RPMI7951 (cell line): ENCODE results near the gene AJAP1. TPM values are rescaled to one million over a fixed set of nuclear protein-coding genes. Genes with fewer than 3 reads are reported as not detected.

Experiments
- DNase-seq: peaks from one replicate; pipeline ENCODE4 v3.0.0-alpha.2; 2012; ENCODE audit warnings: low read depth
- total RNA-seq: library from RNA; depleted of rRNA; stranded (reverse); fragments of >200 nt; shearing (Covaris generic); gene quantifications from 2 replicates; pipeline ENCODE4 v1.2.3, GENCODE V29; 2014

The AJAP1 gene
- total RNA-seq, 1 experiment from 2014 or later = 2.2 TPM

GRCh38 chr1:4657244-4657789 lies 2.9 kb downstream of the AJAP1 start:
- DNase-seq = no peak

- no peak for DNase-seq
Measured at GRCh38 chr1:4657960-4658541, 3.6 kb downstream of the AJAP1 start.

GRCh38 chr1:4658643-4659628 lies 4.5 kb downstream of the AJAP1 start:
- peak; percentile 47 for DNase-seq

GRCh38 chr1:4660917-4661594 lies 6.6 kb downstream of the AJAP1 start:
- no peak for DNase-seq

GRCh38 chr1:4661595-4661917 lies 7.1 kb downstream of the AJAP1 start:
- DNase-seq = no peak

GRCh38 chr1:4662168-4662567 lies 7.8 kb downstream of the AJAP1 start:
- no peak for DNase-seq

GRCh38 chr1:4662723-4663122 lies 8.3 kb downstream of the AJAP1 start:
- DNase-seq = no peak

GRCh38 chr1:4664095-4664494 lies 9.7 kb downstream of the AJAP1 start:
- no peak for DNase-seq

GRCh38 chr1:4664606-4665005 lies 10.2 kb downstream of the AJAP1 start:
- peak; percentile 63 for DNase-seq

- no peak for DNase-seq
Measured at GRCh38 chr1:4665456-4665855, 11.0 kb downstream of the AJAP1 start.

GRCh38 chr1:4666683-4667082 lies 12.3 kb downstream of the AJAP1 start:
- DNase-seq = peak; percentile 94

- peak; percentile 89 for DNase-seq
Measured at GRCh38 chr1:4668743-4669700, 14.6 kb downstream of the AJAP1 start.

GRCh38 chr1:4670265-4670664 lies 15.9 kb downstream of the AJAP1 start:
- DNase-seq = no peak

GRCh38 chr1:4671828-4672227 lies 17.4 kb downstream of the AJAP1 start:
- DNase-seq = no peak

GRCh38 chr1:4673494-4673893 lies 19.1 kb downstream of the AJAP1 start:
- DNase-seq = peak; percentile 35

GRCh38 chr1:4674117-4674516 lies 19.7 kb downstream of the AJAP1 start:
- no peak for DNase-seq

- peak; percentile 67 for DNase-seq
Measured at GRCh38 chr1:4674676-4675075, 20.3 kb downstream of the AJAP1 start.

GRCh38 chr1:4675454-4676186 lies 21.2 kb downstream of the AJAP1 start:
- DNase-seq = no peak

GRCh38 chr1:4676253-4676652 lies 21.8 kb downstream of the AJAP1 start:
- DNase-seq = no peak

GRCh38 chr1:4677608-4678007 lies 23.2 kb downstream of the AJAP1 start:
- DNase-seq = no peak
